ENCODE results near the gene INMT. TPM values are rescaled to one million over a fixed set of nuclear protein-coding genes. Genes with fewer than 3 reads are reported as not detected.
A peak's percentile ranks its signal among the peaks of the same experiment; 100 is the strongest.

Gene INMT
- total and polyA plus RNA-seq, 10 of the 15 experiments (the other 5 are each of a cell fraction or from before 2014, with no cell fraction given): 0.03 to 0.20 (median 0.10) TPM; not detected in 7

- peak within 1 kb of the TSS; percentile 90 for H2AFZ ChIP-seq (ENCODE audit: control insufficient read depth, low read depth, low read length)
- DNase-seq (ENCODE audit: low read depth, low spot score) (no peak), FAIRE-seq (no peak), ATAC-seq (peak; percentile 95)
- RAD21 ChIA-PET (ENCODE audit: unreplicated experiment): interaction anchor here (1.4 kb wide), 1 partner anchor 28 kb away, joined by 3 read pairs; no protein-coding TSS in a partner anchor
- no peaks in the 10 kb centered on the region for H3K27me3 ChIP-seq (replicated peaks in 1 of 2; ENCODE audit: control insufficient read depth in 2 of 2, insufficient read depth in 2 of 2, low read length in 1 of 2)
- 0 out of 2 replicates have a peak within 1 kb of the TSS, but pooled peaks have one; percentile 37 for H3K27ac ChIP-seq (ENCODE audit: control insufficient read depth, insufficient read depth)
- peak within 1 kb of the TSS; percentile 93 for H3K4me2 ChIP-seq (ENCODE audit: control insufficient read depth, insufficient read depth)
- no TSS peak for BruUV-seq (replicated peaks)
- POLR2A ChIA-PET: no interaction called here
- H3K36me3 ChIP-seq (ENCODE audit: control insufficient read depth in 2 of 2, insufficient read depth in 2 of 2, low read length in 1 of 2): no peaks in the 10 kb centered on the region
- WGBS (ENCODE audit: insufficient coverage, insufficient replicate concordance, low lambda C conversion rate, missing lambda C conversion rate): 3% methylated on average over 51 of the region's 62 CpGs
- in situ Hi-C loops (cut with MboI) (no loop called here), intact Hi-C loops (cut with micrococcal nuclease; ENCODE audit: unreplicated experiment) (no loop called here)
- H3K4me3 ChIP-seq: peak within 1 kb of the TSS; percentile 82
- peak within 1 kb of the TSS; percentile 75 for H3K9ac ChIP-seq (ENCODE audit: control insufficient read depth, insufficient read depth, low read length)
- no peaks in the 10 kb centered on the region for H3K9me3 ChIP-seq (replicated peaks; ENCODE audit: control insufficient read depth, insufficient read depth, low read length)
- SMC1A ChIA-PET (ENCODE audit: uncharacterized antibody, unreplicated experiment): interaction anchor here (1.1 kb wide), 1 partner anchor 28 kb away, joined by 3 read pairs; no protein-coding TSS in a partner anchor
- CTCF ChIA-PET: interaction anchor here (0.5 to 1.0 kb wide), 3 partner anchors 9 to 203 kb away, joined by 3 to 4 read pairs (median 3); no protein-coding TSS in a partner anchor
- H3K79me2 ChIP-seq (ENCODE audit: control insufficient read depth, insufficient read depth, low read length): no peaks in the 10 kb centered on the region
- H3K4me1 ChIP-seq (ENCODE audit: control insufficient read depth, insufficient read depth, low read length): peaks cover 3% of the 10 kb centered on the region; the same call in 1 of the 2 replicates
- no peaks in the 10 kb centered on the region for H4K20me1 ChIP-seq (ENCODE audit: control insufficient read depth, insufficient read depth)
- TF ChIP-seq POLR2A (IDR thresholded peaks at IDR 0.05; ENCODE audit: low read depth, low read length) (peak; percentile 46), GABPA (IDR thresholded peaks at IDR 0.05; ENCODE audit: low read depth) (peak; percentile 56; the same call in 1 of the 2 replicates), TCF7 (IDR thresholded peaks at IDR 0.05; ENCODE audit: borderline replicate concordance) (no peak), CBX5 (IDR thresholded peaks at IDR 0.05; ENCODE audit: low read depth) (no peak), IKZF1 (conservative IDR thresholded peaks at IDR 0.05) (peak; percentile 53), CREB1 (IDR thresholded peaks at IDR 0.05; ENCODE audit: low read depth) (peak; percentile 88), YY1 (IDR thresholded peaks at IDR 0.05; ENCODE audit: low read depth, low read length) (peak; percentile 93), BHLHE40 (IDR thresholded peaks at IDR 0.05; ENCODE audit: borderline replicate concordance in 1 of 2, low read depth in 2 of 2, low read length in 1 of 2) (0 out of 4 replicates have a peak, but pooled peaks of 1 of the 2 experiments have one; percentile 40), EP300 (IDR thresholded peaks at IDR 0.05; ENCODE audit: borderline replicate concordance in 1 of 2, control insufficient read depth in 1 of 2, low read depth in 2 of 2, low read length in 2 of 2) (no peak), GATAD2B (conservative IDR thresholded peaks at IDR 0.05; ENCODE audit: low read depth) (peak; percentile 36; the same call in 1 of the 2 replicates), MXI1 (IDR thresholded peaks at IDR 0.05; ENCODE audit: low read depth, low read length) (peak; percentile 38; the same call in 1 of the 2 replicates), IRF4 (IDR thresholded peaks at IDR 0.05; ENCODE audit: low read depth, low read length) (no peak), HDAC6 (IDR thresholded peaks at IDR 0.05; ENCODE audit: unreplicated experiment) (no peak), SIX5 (IDR thresholded peaks at IDR 0.05; ENCODE audit: low read depth, low read length, severe bottlenecking) (peak; percentile 70), MEF2A (IDR thresholded peaks at IDR 0.05; ENCODE audit: insufficient read depth, low read depth, low read length) (no peak), BMI1 (IDR thresholded peaks at IDR 0.05; ENCODE audit: borderline replicate concordance) (peak; percentile 63), MEF2B (IDR thresholded peaks at IDR 0.05; ENCODE audit: partially characterized antibody, poor library complexity, severe bottlenecking) (no peak), ZBTB4 (CRISPR knock-in tag; IDR thresholded peaks at IDR 0.05) (no peak), ATF2 (IDR thresholded peaks at IDR 0.05; ENCODE audit: low read length) (no peak)
Measured at GRCh38 chr7:30771174-30771879, 19.4 kb downstream of the INMT start, which contains the start of gene MINDY4. Gene MINDY4 (plus strand): TSS chr7:30771417. CDS start chr7:30771494, 77 bp downstream.
